NCI-H1105 treated with DMSO at 0.1 percent for 48 hours (cell line): ENCODE results near the gene KIF16B.
"Not testable (repeated sequence)": the region's sequence is repeated elsewhere in the genome, so short reads cannot be mapped to it uniquely, and the experiment has no call there.

Source experiments
- DNase-seq: peaks from one replicate; lab custom pipeline; 2025; lab: John Stamatoyannopoulos, UW

Gene KIF16B

GRCh38 chr20:16477632-16478031, 95.6 kb downstream of the KIF16B start:
- no peak for DNase-seq

DNA sequence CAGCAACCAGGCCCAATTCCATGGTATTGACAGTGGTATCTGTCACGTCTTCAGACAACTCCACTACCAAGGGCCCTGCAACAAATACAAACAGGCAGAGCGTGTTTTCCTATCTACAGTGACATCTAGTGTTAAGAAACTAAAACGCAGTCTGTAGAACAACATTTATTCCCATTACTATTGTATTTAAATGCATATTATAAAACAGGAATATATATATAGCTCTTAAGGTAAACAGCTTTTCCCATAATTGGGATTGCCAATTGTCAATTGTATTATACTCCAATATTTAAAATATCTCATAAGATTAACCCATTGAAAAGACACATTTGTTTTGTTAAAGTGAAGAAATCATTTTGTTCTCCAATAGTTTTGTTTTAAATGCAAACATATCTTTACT, 97.2 kb downstream of the KIF16B start:
- DNase-seq = peak; percentile 51

DNA sequence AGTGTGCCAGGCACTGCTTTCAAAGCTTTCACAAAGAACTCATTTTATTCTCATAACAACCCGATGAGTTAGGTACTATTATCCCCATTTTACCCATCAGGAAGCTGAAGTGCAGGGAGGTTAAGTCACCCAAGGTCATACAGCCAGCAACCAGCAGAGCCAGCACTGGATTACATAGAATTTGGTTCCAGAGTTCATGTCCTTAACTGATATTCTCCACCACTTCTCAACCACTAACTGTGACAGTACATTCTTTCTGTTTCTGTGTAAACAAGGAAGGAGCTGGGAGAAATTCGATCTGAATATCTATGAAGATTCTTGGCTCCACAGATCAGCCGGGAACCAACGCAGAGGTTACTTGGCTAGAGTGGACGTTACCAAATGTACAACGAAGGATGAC, 98.0 kb downstream of the KIF16B start:
- DNase-seq = no peak

DNA sequence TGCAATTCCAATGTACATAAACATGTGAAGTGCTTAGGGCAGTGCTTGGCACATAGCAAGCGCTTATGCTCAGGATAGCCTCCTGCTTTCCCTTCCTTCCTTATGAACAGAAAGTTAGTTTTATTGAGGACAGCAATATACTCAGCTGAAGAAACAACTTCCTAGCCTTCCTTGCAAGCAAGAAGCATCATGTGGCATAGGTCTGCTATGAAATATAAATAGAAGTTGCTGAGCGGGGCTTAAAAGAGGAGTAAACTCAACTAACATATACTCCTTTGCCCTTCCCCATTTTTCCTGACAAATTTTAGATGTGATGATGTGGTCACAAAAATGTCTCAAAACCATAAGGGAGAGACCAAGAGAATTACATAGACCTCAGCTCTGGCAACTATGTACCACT, 98.9 kb downstream of the KIF16B start:
- no peak for DNase-seq

GRCh38 chr20:16472045-16472872, 101.0 kb downstream of the KIF16B start:
- no peak for DNase-seq

DNA sequence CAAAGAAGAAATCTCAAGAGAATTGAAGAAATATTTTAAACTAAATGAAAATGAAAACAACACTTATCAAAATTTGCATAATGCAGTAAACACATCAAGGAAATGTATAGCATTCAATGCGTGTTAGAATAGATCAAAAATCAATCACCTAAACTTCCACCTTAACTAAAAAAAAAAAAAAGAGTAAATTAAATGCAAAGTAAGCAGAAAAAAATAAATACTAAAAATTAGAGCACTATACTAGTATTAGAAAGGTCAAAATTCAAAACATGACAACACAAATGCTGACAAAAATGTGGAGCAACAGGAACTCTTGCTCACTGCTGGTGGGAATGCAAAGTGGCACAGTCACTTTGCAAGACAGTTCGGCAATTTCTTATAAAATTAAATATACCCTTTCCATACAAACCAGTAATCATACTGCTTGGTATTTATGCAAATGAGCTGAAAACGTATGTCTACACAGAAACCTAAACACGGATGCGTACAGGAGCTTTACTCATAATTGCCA, 103.8 kb downstream of the KIF16B start:
- no peak for DNase-seq

DNA sequence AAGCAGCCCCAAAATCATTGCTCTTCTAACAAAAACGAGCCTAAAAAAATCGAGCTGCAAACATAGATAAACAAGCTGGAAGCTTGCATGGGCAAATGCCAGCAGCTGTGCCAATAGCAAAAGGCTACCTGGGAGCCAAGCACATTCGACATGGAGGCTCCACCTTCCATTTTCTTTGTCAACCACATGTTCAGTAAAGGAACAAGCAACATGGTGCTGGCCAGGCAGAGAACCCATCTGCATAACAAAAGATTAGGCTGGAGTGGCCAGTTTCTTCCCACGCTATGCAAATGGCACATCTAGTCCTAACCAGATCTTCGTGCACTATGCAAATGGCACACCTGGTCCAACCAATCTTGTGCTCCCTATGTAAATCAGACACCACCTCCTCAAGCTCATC, 110.5 kb downstream of the KIF16B start:
- no peak for DNase-seq

- DNase-seq = no peak
These were observed 114.1 kb downstream of the KIF16B start for GRCh38 chr20:16459019-16459700.

DNA sequence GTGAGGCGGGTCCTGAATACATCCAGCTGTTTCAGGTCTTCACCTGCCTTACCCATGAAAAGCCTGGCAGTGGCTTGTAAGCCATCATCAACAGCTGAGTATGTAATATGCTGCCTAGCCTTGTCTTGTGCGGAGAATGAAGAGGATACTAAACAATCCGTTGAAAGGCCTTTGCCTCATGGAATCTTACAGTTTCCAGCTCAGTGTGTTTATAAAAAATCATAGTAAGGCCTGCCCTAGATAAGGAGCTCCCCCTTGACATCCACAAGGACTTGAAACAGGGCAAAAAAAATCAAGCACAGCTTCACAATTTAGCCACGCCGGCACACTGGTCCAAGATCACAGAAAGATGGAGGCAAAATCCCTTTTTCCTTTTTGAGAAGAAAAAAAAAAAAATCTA, 115.7 kb downstream of the KIF16B start:
- no peak for DNase-seq

DNA sequence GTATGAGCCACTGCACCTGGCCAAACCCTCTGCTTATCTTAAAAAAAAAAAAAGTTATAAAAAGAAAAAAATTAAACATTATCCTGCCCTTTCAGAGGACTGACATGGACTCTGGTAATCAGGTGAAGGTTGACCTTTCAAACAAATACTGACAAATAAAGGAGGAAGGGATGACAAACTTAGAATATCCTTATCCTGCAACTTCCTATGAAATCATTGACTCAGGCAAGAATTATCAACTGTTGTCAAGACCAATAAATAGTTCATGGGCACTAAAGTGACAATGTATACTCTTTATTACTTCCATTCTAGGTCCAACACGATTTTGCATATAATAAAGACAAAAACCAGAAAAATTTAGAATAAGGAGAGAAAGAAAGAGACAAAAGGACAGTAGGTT, 117.9 kb downstream of the KIF16B start:
- DNase-seq = no peak

DNA sequence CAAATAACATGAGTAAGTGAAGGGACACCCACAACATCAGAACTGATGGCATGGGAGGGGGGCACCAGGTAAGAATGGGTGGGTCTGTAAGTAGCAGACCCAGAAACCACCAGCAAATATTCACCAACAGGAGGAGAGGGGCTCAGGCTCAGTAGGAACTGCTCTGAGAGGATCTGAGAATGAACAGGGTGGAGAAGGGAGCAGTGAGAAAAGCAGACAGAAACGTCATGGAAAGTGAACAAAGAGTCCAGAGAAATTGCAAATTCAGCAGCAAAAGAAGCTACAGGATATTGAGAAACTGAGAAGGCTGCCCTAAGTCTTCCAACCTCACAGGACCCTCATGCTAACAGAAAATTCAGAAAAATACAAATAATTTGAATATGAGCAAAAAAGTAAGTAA, 121.3 kb downstream of the KIF16B start:
- no peak for DNase-seq

DNA sequence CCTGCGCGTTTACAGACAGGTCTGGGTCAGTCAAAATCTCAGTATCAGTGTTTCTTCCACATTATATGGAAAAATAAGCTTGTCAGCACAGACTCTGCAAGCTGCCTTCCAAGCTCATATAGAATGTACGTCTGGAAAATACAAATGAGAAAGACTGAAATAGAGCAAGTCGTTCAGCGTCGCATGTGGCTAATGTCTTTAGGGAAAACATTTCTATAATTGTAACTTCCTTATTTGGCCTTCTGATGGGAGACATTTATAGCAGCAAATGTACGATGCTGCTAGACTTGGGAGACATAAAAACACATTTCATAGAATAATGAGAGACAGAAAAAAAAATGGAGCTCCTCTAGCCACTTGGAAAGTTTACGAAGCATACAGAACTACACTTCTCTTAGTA, 122.2 kb downstream of the KIF16B start:
- no peak for DNase-seq

DNA sequence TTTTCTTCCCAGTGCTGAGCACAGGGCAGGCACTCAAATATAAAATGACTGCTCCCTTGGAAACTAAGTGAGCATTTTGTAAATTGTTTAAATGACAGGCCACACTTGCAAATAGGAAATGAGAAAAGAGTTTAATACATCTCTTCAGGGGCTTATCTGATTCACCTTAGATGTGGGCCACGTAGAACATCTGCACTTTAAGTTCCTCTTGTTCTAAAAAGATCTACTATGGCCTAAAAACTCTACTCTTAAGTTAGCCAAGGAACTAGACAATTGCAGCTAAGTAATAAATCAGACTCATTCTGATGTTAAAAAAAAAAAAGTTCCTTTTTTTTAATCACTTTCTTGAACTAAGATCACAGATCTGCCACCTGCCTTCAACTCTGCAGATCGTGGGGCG, 126.3 kb downstream of the KIF16B start:
- no peak for DNase-seq

- DNase-seq = no peak
These were observed 127.0 kb downstream of the KIF16B start for GRCh38 chr20:16446246-16446645.

DNA sequence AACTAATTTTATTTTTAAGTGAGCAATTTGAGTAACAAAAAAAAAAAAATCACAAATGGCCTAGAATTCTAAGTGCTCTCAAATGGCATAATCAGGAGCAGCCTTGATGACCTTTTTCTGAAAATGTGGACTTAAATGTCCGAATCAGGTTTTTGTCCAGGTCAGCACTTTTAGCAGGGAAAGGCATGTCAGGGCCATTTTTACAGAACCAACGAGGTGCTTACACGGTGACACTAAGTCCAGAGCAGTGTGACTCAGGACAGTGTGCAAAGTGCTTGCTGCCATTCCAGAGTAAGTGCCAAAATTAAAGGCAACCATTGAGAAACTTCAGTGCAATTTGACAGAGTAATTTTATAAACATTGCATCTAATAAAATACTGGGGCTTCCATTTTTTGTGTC, 127.8 kb downstream of the KIF16B start:
- no peak for DNase-seq

DNA sequence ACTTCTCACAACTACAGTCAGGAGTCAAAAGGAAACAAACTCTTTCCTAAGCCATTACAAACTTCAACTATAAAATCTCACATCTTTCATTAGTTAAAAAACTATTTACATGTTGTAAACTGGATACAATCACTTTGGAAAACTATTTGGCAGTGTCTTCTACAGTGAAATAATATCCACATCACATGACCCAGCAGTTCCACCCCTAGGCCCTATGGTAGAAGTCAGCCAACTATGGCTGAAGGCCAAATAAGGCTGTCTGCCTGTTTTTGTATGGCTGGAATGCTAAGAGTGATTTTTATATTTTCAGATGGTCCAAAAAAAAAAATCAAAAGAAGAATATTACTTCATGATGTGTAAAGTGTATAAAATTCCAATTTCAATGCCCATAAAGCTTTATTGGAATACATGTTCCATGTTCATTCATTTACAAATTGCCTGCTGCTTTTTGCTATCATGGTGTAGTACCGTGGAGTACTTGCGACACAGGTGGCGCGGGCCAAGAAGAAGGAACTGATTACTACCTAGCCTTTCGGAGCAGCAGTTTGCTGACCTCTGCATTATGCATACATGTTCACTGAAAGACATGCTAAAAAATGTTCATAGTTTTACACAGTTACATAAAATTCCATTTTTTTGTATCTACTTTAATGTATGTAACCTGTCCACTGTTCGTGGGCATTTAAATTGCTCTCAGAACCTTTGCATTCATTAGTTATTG, 129.0 kb downstream of the KIF16B start:
- DNase-seq = no peak

DNA sequence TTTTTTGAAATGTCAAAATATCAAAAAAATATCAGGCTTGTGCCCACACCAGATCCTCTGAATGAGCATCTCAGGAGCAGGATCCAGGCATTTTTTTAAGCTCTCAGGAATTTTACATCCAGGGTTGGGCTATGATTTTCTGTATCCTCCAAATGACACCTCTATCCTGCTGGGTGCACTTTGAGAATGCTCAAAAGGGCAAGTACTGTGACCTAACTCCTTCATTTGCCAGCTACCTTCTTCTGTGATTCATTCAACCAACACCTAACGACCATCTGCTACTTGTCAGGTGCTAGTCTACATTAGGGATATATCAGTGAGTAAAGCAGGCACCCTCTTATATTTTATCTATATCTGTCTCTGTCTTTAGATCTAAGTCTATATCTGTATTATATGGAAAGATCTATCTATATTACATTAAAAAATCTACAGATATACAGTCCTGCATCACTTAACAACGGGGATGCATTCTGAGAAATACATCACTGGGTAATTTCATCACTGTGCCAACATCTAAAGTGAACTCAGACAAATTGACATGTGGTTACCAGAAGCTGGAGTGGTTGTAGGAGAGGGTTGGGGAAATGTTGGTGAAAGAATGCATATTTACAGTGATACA, 131.6 kb downstream of the KIF16B start:
- DNase-seq = no peak

GRCh38 chr20:16440686-16441085, 132.6 kb downstream of the KIF16B start:
- DNase-seq = no peak

- not testable (repeated sequence) for DNase-seq
These were observed 133.7 kb downstream of the KIF16B start for GRCh38 chr20:16439540-16439939.

DNA sequence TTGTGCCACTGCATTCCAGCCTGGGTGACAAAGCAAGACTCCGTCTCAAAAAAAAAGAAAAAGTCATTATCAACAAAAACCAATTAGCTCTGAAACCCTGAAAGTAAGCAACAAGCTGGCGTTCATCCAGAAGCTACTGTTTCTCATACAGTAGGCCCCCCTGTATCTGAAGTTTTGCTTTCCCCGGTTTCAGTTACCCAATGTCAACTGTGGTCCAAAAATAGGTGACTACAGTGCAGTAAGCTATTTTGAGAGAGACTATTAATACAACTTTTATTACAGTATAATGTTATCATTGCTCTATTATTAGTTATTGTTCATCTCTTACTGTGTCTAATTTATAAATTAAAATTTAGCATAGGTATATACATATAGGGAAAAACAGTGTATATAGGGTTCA, 135.1 kb downstream of the KIF16B start:
- DNase-seq = no peak

DNA sequence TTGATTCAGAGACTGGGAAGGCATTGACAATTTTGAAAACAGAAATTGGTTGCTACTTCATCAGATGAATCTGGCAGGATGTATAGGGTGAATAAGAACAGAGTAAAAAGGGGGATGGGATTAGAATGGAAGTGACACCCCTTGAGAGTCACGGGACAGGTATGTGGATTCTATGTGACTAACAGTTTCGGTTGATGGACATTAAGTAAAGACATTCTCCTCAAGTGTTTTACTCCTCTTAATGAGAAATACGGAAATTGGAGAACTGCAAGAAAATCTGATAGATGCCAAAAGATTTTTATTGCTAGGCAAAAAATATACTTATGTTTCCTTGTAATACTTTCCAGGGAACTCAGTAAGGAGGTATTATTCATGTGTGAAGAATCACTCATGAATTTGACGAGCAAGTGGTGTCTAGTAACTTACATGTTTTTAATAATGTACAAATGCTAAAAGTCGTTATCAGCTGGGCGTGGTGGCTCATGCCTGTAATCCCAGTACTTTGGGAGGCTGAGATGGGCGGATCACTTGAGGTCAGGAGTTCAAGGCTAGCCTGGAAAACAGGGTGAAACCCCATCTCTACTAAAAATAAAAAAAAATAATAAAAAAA, 135.8 kb downstream of the KIF16B start:
- DNase-seq = no peak
